Astrocyte (in vitro differentiated cells and primary cell): ENCODE results near the gene TUBB. TPM values are rescaled to one million over a fixed set of nuclear protein-coding genes. Genes with fewer than 3 reads are reported as not detected.

Source experiments
- DNase-seq: peaks from one replicate; pipeline ENCODE4 v3.0.0-alpha.2; 2010; ENCODE audit warnings: low read depth
- FAIRE-seq: peaks from 2 replicates; lab custom pipeline; 2011; peaks lifted over from hg19 to GRCh38; lab: Jason Lieb, UNC
- H2AFZ ChIP-seq: 2 replicates; pipeline ENCODE4 v1.6.0; 2012; ENCODE audit warnings: low read depth, low read length, inconsistent platforms
- H3K27ac ChIP-seq: 2 replicates; pipeline ENCODE4 v1.5.1; 2011; ENCODE audit warnings: low read depth, low read length, inconsistent platforms
- H3K27me3 ChIP-seq: 2 replicates; pipeline ENCODE4 v1.6.0; 2011; ENCODE audit warnings: low read length, inconsistent platforms; ENCODE audit not compliant: insufficient read depth
- H3K36me3 ChIP-seq: 2 replicates; pipeline ENCODE4 v1.5.1; 2011; ENCODE audit warnings: low read length, inconsistent platforms; ENCODE audit not compliant: insufficient read depth
- H3K4me1 ChIP-seq: 2 replicates; pipeline ENCODE4 v1.5.1; 2011; ENCODE audit warnings: low read length, inconsistent platforms; ENCODE audit not compliant: insufficient read depth
- H3K4me2 ChIP-seq: 2 replicates; pipeline ENCODE4 v1.6.0; 2012; ENCODE audit warnings: low read length, inconsistent platforms
- H3K4me3 ChIP-seq: 2 replicates; pipeline ENCODE4 v1.5.1; 2011; ENCODE audit warnings: low read depth, mild to moderate bottlenecking, low read length, inconsistent platforms; ENCODE audit not compliant: insufficient read depth
- H3K79me2 ChIP-seq: 2 replicates; pipeline ENCODE4 v1.6.0; 2012; ENCODE audit warnings: mild to moderate bottlenecking, low read length, inconsistent platforms; ENCODE audit not compliant: insufficient read depth
- H3K9ac ChIP-seq: 2 replicates; pipeline ENCODE4 v1.6.0; 2012; ENCODE audit warnings: mild to moderate bottlenecking, low read length, inconsistent platforms
- H3K9me3 ChIP-seq: 2 replicates; pipeline ENCODE4 v1.5.1; 2012; ENCODE audit warnings: low read depth, mild to moderate bottlenecking, low read length, inconsistent platforms; ENCODE audit not compliant: insufficient read depth
- H4K20me1 ChIP-seq: 2 replicates; pipeline ENCODE4 v1.6.0; 2012; ENCODE audit warnings: low read length, inconsistent platforms; ENCODE audit not compliant: insufficient read depth
- H3K27ac Mint-ChIP-seq: one replicate; pipeline ENCODE4 v1.8.0; 2021; ENCODE audit warnings: mild to moderate bottlenecking, mixed read lengths; ENCODE audit not compliant: unreplicated experiment
- H3K27me3 Mint-ChIP-seq: one replicate; pipeline ENCODE4 v1.8.0; 2021; ENCODE audit warnings: low read depth, mixed read lengths; ENCODE audit not compliant: unreplicated experiment
- H3K36me3 Mint-ChIP-seq: one replicate; pipeline ENCODE4 v1.8.0; 2021; ENCODE audit warnings: low read depth, mixed read lengths; ENCODE audit not compliant: unreplicated experiment
- H3K4me1 Mint-ChIP-seq: one replicate; pipeline ENCODE4 v1.8.0; 2021; ENCODE audit warnings: low read depth, mixed read lengths; ENCODE audit not compliant: unreplicated experiment
- H3K4me3 Mint-ChIP-seq: one replicate; pipeline ENCODE4 v1.8.0; 2021; ENCODE audit warnings: mild to moderate bottlenecking, moderate library complexity, mixed read lengths; ENCODE audit not compliant: unreplicated experiment
- H3K9me3 Mint-ChIP-seq: one replicate; pipeline ENCODE4 v1.8.0; 2021; ENCODE audit warnings: mild to moderate bottlenecking, mixed read lengths; ENCODE audit not compliant: unreplicated experiment
- EZH2 ChIP-seq: IDR thresholded peaks from 2 replicates; pipeline ENCODE4 v1.6.1; 2012; ENCODE audit warnings: mild to moderate bottlenecking, low read length, inconsistent platforms; ENCODE audit not compliant: insufficient read depth
- total RNA-seq: library from RNA; stranded (reverse); gene quantifications from 2 replicates; pipeline ENCODE4 v1.2.1, GENCODE V29; 2021
- TF ChIP-seq, protein P1 (sequence below): IDR thresholded peaks from 2 replicates; pipeline ENCODE4 v1.5.1; 2011; ENCODE audit warnings: low read depth, mild to moderate bottlenecking, inconsistent platforms, low read length, moderate library complexity; ENCODE audit not compliant: insufficient read depth

The TUBB gene
- total RNA-seq, 1 donor from 2014 or later = 887 TPM

DNA sequence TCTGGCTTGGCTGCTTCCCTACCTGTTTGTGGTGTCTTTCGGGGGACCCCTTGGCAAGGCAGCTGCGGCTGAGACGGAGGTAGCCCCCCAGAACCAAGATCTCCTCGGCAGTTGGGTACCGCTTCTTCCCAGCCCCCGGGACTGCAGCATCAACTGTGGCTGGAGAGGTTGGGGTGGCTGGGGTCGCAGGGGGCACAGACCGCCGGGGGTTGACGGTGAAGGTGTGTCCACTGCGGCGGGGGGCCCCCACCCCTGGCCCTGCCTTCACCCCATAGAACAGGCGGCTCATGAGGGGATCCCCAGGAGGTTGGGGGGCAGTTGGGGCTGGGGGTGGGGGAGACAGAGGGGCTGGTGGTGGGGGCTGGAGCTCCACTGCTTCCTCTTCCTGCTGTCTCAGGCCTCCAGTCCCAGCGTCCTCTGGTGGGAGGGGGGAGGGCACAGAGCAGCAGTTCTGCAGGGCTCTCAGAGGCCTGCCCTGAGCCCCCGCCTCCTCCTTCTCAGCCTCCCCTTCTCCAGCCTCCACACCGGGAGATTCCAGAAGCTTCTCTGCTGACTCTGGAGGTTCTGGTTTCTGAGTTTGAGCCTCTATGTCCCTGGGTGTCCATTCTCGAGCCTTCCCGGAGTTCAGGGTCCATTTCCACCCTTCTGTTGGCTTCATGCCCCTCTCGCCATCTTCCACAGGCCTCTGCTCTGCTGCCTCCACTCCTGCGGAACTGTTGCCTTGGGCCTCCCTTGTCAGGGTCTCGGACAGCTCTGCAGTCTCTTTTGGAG lies 35.6 kb upstream of the TUBB start:
- no peaks in the 10 kb centered on the region for H3K27me3 ChIP-seq
- H3K9ac ChIP-seq = peak overlapping the region; percentile 98
- Mint-ChIP-seq H3K27ac (peak overlapping the region; percentile 99), H3K4me1 (peaks cover 29% of the 10 kb centered on the region), H3K4me3 (peak overlapping the region; percentile 98), H3K27me3 (no peaks in the 10 kb centered on the region), H3K36me3 (peaks cover 21% of the 10 kb centered on the region), H3K9me3 (peaks cover 2% of the 10 kb centered on the region)
- H4K20me1 ChIP-seq = peaks cover 65% of the 10 kb centered on the region
- H3K36me3 ChIP-seq = peaks cover 14% of the 10 kb centered on the region
- peaks cover 53% of the 10 kb centered on the region for H3K4me1 ChIP-seq
- H3K4me2 ChIP-seq = peak overlapping the region; percentile 100
- no peaks in the 10 kb centered on the region for H3K9me3 ChIP-seq
- FAIRE-seq (no peak), DNase-seq (no peak)
- TF ChIP-seq, protein P1, sequence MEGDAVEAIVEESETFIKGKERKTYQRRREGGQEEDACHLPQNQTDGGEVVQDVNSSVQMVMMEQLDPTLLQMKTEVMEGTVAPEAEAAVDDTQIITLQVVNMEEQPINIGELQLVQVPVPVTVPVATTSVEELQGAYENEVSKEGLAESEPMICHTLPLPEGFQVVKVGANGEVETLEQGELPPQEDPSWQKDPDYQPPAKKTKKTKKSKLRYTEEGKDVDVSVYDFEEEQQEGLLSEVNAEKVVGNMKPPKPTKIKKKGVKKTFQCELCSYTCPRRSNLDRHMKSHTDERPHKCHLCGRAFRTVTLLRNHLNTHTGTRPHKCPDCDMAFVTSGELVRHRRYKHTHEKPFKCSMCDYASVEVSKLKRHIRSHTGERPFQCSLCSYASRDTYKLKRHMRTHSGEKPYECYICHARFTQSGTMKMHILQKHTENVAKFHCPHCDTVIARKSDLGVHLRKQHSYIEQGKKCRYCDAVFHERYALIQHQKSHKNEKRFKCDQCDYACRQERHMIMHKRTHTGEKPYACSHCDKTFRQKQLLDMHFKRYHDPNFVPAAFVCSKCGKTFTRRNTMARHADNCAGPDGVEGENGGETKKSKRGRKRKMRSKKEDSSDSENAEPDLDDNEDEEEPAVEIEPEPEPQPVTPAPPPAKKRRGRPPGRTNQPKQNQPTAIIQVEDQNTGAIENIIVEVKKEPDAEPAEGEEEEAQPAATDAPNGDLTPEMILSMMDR = no peak
- TF ChIP-seq EZH2 = no peak
- no peak overlapping the region for H2AFZ ChIP-seq
- H3K79me2 ChIP-seq = peaks cover 97% of the 10 kb centered on the region
- H3K4me3 ChIP-seq = peak overlapping the region; percentile 87
- H3K27ac ChIP-seq = peak overlapping the region; percentile 95

DNA sequence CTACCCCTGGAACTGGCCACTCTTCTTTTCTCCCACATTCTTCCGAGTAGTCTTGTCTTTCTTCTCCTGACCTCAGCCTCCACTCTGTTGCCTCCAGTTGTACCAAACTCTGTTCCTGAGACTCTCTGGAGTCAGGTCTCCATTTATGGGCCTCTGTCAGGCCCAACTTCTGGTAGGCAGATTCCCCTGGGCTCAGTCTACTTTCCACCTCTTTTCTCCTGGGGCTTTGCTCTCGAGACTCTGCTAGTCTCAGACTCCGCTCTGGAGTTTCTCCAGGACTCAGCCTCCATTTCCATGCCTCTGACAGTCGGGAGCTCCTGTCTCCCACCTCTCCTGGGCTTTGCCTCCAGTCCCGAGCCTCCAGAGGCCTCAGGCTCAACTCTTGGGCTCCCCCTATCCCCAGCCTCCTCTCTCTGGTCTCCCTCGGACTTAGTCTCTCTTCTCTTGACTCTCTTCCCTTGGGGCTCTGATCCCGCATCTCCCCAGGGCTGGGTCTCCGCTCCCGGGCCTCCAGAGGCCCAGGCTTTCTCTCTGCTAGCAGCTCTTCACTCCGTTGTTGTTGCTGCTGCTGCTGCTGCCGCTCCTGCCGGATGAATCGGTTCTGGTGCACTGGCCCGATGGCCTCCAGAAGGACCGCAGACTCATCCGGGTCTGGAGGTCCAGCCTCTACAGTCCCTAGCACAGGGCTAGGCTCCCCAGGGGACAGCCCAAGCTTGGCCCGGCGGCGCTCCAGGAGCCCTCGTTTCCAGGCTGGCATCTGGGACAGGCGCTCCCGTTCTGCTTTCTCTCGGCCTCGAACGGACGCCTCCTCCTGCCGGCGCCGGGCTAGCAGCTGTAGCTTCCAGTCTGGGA lies 34.8 kb upstream of the TUBB start:
- Histone ChIP-seq H3K9ac (peak overlapping the region; percentile 98), H4K20me1 (peaks cover 57% of the 10 kb centered on the region), H3K79me2 (peaks cover 96% of the 10 kb centered on the region), H3K36me3 (peaks cover 6% of the 10 kb centered on the region), H2AFZ (no peak overlapping the region), H3K27ac (peak overlapping the region; percentile 95), H3K9me3 (no peaks in the 10 kb centered on the region), H3K4me2 (peak overlapping the region; percentile 100), H3K4me3 (peak overlapping the region; percentile 87), H3K4me1 (peaks cover 53% of the 10 kb centered on the region), H3K27me3 (no peaks in the 10 kb centered on the region)
- peaks cover 29% of the 10 kb centered on the region for H3K4me1 Mint-ChIP-seq
- FAIRE-seq (no peak), DNase-seq (no peak)
- TF ChIP-seq, protein P1 = no peak
- no peak for TF ChIP-seq EZH2
- peaks cover 19% of the 10 kb centered on the region for H3K36me3 Mint-ChIP-seq
- peaks cover 2% of the 10 kb centered on the region for H3K9me3 Mint-ChIP-seq
- H3K4me3 Mint-ChIP-seq = peak overlapping the region; percentile 97
- H3K27ac Mint-ChIP-seq = peak overlapping the region; percentile 94
- H3K27me3 Mint-ChIP-seq = no peaks in the 10 kb centered on the region
